Loucy (cell line): ENCODE measurements around the gene PLXNA4.

Experiments used
- H2AFZ ChIP-seq: fragments of 200-600 bp; sonication (generic); 2 replicates; pipeline ENCODE4 v1.6.0; 2016; ENCODE audit warnings: antibody characterized with exemption, mild to moderate bottlenecking, low read length, moderate library complexity
- H3F3A ChIP-seq: fragments of 200-600 bp; 2 replicates; pipeline ENCODE4 v1.6.0; 2016; ENCODE audit warnings: antibody characterized with exemption, low read depth, mild to moderate bottlenecking
- H3K27me3 ChIP-seq: fragments of 200-600 bp; sonication (generic); 2 replicates; pipeline ENCODE4 v1.6.1; 2014; ENCODE audit warnings: low read length, mild to moderate bottlenecking; ENCODE audit not compliant: insufficient read depth, poor library complexity, severe bottlenecking
- H3K36me3 ChIP-seq: fragments of 200-600 bp; sonication (generic); 2 replicates; pipeline ENCODE4 v1.6.1; 2016; ENCODE audit warnings: low read length; ENCODE audit not compliant: insufficient read depth
- H3K4me1 ChIP-seq: fragments of 200-600 bp; sonication (generic); 2 replicates; pipeline ENCODE4 v1.5.1; 2014; ENCODE audit warnings: low read length, mild to moderate bottlenecking; ENCODE audit not compliant: insufficient read depth, poor library complexity, severe bottlenecking
- H3K4me2 ChIP-seq: fragments of 200-600 bp; sonication (generic); 2 replicates; pipeline ENCODE4 v1.6.0; 2014; ENCODE audit warnings: antibody characterized with exemption, low read length, low read depth, mild to moderate bottlenecking; ENCODE audit not compliant: poor library complexity, severe bottlenecking
- H3K4me3 ChIP-seq: fragments of 200-600 bp; sonication (generic); 2 replicates; pipeline ENCODE4 v1.5.1; 2014; ENCODE audit warnings: low read length, mild to moderate bottlenecking, mixed read lengths; ENCODE audit not compliant: poor library complexity, severe bottlenecking
- H3K79me2 ChIP-seq: fragments of 200-600 bp; sonication (generic); 2 replicates; pipeline ENCODE4 v1.6.1; 2014; ENCODE audit warnings: low read length; ENCODE audit not compliant: insufficient read depth
- H3K9ac ChIP-seq: fragments of 200-600 bp; sonication (generic); 2 replicates; pipeline ENCODE4 v1.6.0; 2014; ENCODE audit warnings: mild to moderate bottlenecking, low read depth, low read length, moderate library complexity; ENCODE audit not compliant: poor library complexity, severe bottlenecking
- H3K9me2 ChIP-seq: fragments of 200-600 bp; sonication (generic); replicated peaks from 2 replicates; pipeline ENCODE4 v1.6.1; 2016; ENCODE audit warnings: low read depth, low read length, mixed read lengths
- H3K9me3 ChIP-seq: fragments of 200-600 bp; sonication (generic); 2 replicates; pipeline ENCODE4 v1.6.1; 2014; ENCODE audit warnings: mild to moderate bottlenecking, antibody characterized with exemption, low read length, low read depth; ENCODE audit not compliant: insufficient read depth
- H4K20me1 ChIP-seq: fragments of 200-600 bp; sonication (generic); 2 replicates; pipeline ENCODE4 v1.6.0; 2014; ENCODE audit warnings: antibody characterized with exemption, low read length, mild to moderate bottlenecking; ENCODE audit not compliant: insufficient read depth, poor library complexity, severe bottlenecking
- CTCF ChIP-seq: fragments of 200-600 bp; sonication (generic); conservative IDR thresholded peaks from 2 replicates; pipeline ENCODE4 v1.5.1; 2014; ENCODE audit warnings: mild to moderate bottlenecking, antibody characterized with exemption, low read length
- EZH2phosphoT487 ChIP-seq: fragments of 200-600 bp; IDR thresholded peaks from 2 replicates; pipeline ENCODE4 v1.6.1; 2018; ENCODE audit warnings: antibody characterized with exemption, mild to moderate bottlenecking, moderate library complexity, borderline replicate concordance

PLXNA4 gene

GRCh38 chr7:132257253-132257652 lies 319.0 kb downstream of the PLXNA4 start:
- Histone ChIP-seq H3K79me2 (no peaks in the 10 kb centered on the region), H3K9ac (no peak overlapping the region), H3K4me3 (no peak overlapping the region), H3K4me1 (no peaks in the 10 kb centered on the region), H2AFZ (no peak overlapping the region), H3K4me2 (no peak overlapping the region), H3K9me3 (no peaks in the 10 kb centered on the region), H3K27me3 (no peaks in the 10 kb centered on the region), H3K36me3 (no peaks in the 10 kb centered on the region), H4K20me1 (no peaks in the 10 kb centered on the region), H3K9me2 (no peaks in the 10 kb centered on the region), H3F3A (no peaks in the 10 kb centered on the region)
- TF ChIP-seq EZH2phosphoT487 (no peak), CTCF (no peak)

- H3K9me3 ChIP-seq, result no peaks in the 10 kb centered on the region
- no peak for TF ChIP-seq CTCF
- TF ChIP-seq EZH2phosphoT487, result no peak
- no peaks in the 10 kb centered on the region for H4K20me1 ChIP-seq
- no peaks in the 10 kb centered on the region for H3K36me3 ChIP-seq
- H3K79me2 ChIP-seq, result no peaks in the 10 kb centered on the region
- no peaks in the 10 kb centered on the region for H3K9me2 ChIP-seq
- H3K27me3 ChIP-seq, result no peaks in the 10 kb centered on the region
- no peak overlapping the region for H2AFZ ChIP-seq
- H3F3A ChIP-seq, result no peaks in the 10 kb centered on the region
- no peak overlapping the region for H3K4me3 ChIP-seq
- no peak overlapping the region for H3K4me2 ChIP-seq
- no peak overlapping the region for H3K9ac ChIP-seq
- no peaks in the 10 kb centered on the region for H3K4me1 ChIP-seq
Observed at GRCh38 chr7:132256721-132257212, 319.5 kb downstream of the PLXNA4 start.

- Histone ChIP-seq H3F3A (no peaks in the 10 kb centered on the region), H3K4me1 (no peaks in the 10 kb centered on the region), H3K79me2 (no peaks in the 10 kb centered on the region), H3K9me3 (no peaks in the 10 kb centered on the region), H3K9me2 (no peaks in the 10 kb centered on the region), H3K9ac (no peak overlapping the region), H3K27me3 (no peaks in the 10 kb centered on the region), H3K36me3 (no peaks in the 10 kb centered on the region), H2AFZ (no peak overlapping the region), H3K4me2 (no peak overlapping the region), H4K20me1 (no peaks in the 10 kb centered on the region), H3K4me3 (no peak overlapping the region)
- TF ChIP-seq CTCF (no peak), EZH2phosphoT487 (no peak)
Observed at GRCh38 chr7:132255898-132256297, 320.4 kb downstream of the PLXNA4 start.
